Measurements from ENCODE around the gene DGCR8.

Gene DGCR8

GRCh38 chr22:20116951-20117632 lies 37.1 kb downstream of the DGCR8 start, which contains the start of gene TRMT2A:
Gene TRMT2A, minus strand, starts transcription at chr22:20117226. Its CDS starts 320 bp downstream, at chr22:20116906.
- Histone ChIP-seq H3K9ac (peak within 1 kb of the TSS; percentile 96), H3K27me3 (ENCODE audit: insufficient read depth, low read depth) (no peaks in the 10 kb centered on the region), H3K27ac (peak within 1 kb of the TSS; percentile 81), H4K20me1 (ENCODE audit: insufficient read depth) (peaks cover under 1% of the 10 kb centered on the region; the same call in 1 of the 2 replicates), H2AFZ (ENCODE audit: low read depth) (peak within 1 kb of the TSS; percentile 60; the same call in 1 of the 2 replicates), H3K79me2 (ENCODE audit: insufficient read depth, low read depth) (peaks cover 68% of the 10 kb centered on the region), H3K36me3 (ENCODE audit: insufficient read depth) (peaks cover 14% of the 10 kb centered on the region; the same call in 1 of the 2 replicates), H3K4me3 (IDR thresholded peaks at IDR 0.05; ENCODE audit: insufficient read depth, low read depth, low read length) (no peak within 1 kb of the TSS), H3K4me1 (ENCODE audit: low read depth, poor library complexity, severe bottlenecking) (peaks cover 34% of the 10 kb centered on the region), H3K4me2 (peak within 1 kb of the TSS; percentile 88)
- TF ChIP-seq CTCF (conservative IDR thresholded peaks at IDR 0.05; ENCODE audit: low read depth, low read length) = no peak

- H2AFZ ChIP-seq (ENCODE audit: low read depth) = no peak overlapping the region
- H3K4me2 ChIP-seq = peak overlapping the region; percentile 88
- peaks cover 34% of the 10 kb centered on the region for H3K4me1 ChIP-seq (ENCODE audit: low read depth, poor library complexity, severe bottlenecking)
- peaks cover 14% of the 10 kb centered on the region; the same call in 1 of the 2 replicates for H3K36me3 ChIP-seq (ENCODE audit: insufficient read depth)
- no peaks in the 10 kb centered on the region for H3K27me3 ChIP-seq (ENCODE audit: insufficient read depth, low read depth)
- peak overlapping the region; percentile 96 for H3K9ac ChIP-seq
- H3K79me2 ChIP-seq (ENCODE audit: insufficient read depth, low read depth) = peaks cover 72% of the 10 kb centered on the region
- TF ChIP-seq CTCF (conservative IDR thresholded peaks at IDR 0.05; ENCODE audit: low read depth, low read length) = no peak
- H3K4me3 ChIP-seq (IDR thresholded peaks at IDR 0.05; ENCODE audit: insufficient read depth, low read depth, low read length) = no peak overlapping the region
- H4K20me1 ChIP-seq (ENCODE audit: insufficient read depth) = peaks cover 4% of the 10 kb centered on the region; the same call in 1 of the 2 replicates
- H3K27ac ChIP-seq = peak overlapping the region; percentile 81
These were observed 37.7 kb downstream of the DGCR8 start for GRCh38 chr22:20117633-20118299.

GRCh38 chr22:20118300-20119020 lies 38.4 kb downstream of the DGCR8 start:
- peaks cover 72% of the 10 kb centered on the region for H3K79me2 ChIP-seq (ENCODE audit: insufficient read depth, low read depth)
- peaks cover 4% of the 10 kb centered on the region; the same call in 1 of the 2 replicates for H4K20me1 ChIP-seq (ENCODE audit: insufficient read depth)
- peak overlapping the region; percentile 88 for H3K4me2 ChIP-seq
- peak overlapping the region; percentile 96 for H3K9ac ChIP-seq
- H3K27me3 ChIP-seq (ENCODE audit: insufficient read depth, low read depth) = no peaks in the 10 kb centered on the region
- H3K27ac ChIP-seq = peak overlapping the region; percentile 81
- peaks cover 34% of the 10 kb centered on the region for H3K4me1 ChIP-seq (ENCODE audit: low read depth, poor library complexity, severe bottlenecking)
- no peak overlapping the region for H2AFZ ChIP-seq (ENCODE audit: low read depth)
- no peak overlapping the region for H3K4me3 ChIP-seq (IDR thresholded peaks at IDR 0.05; ENCODE audit: insufficient read depth, low read depth, low read length)
- no peak for TF ChIP-seq CTCF (conservative IDR thresholded peaks at IDR 0.05; ENCODE audit: low read depth, low read length)
- H3K36me3 ChIP-seq (ENCODE audit: insufficient read depth) = peaks cover 14% of the 10 kb centered on the region; the same call in 1 of the 2 replicates

- H3K79me2 ChIP-seq (ENCODE audit: insufficient read depth, low read depth) = peaks cover 50% of the 10 kb centered on the region
- H3K27me3 ChIP-seq (ENCODE audit: insufficient read depth, low read depth) = no peaks in the 10 kb centered on the region
- peaks cover 8% of the 10 kb centered on the region; the same call in 1 of the 2 replicates for H4K20me1 ChIP-seq (ENCODE audit: insufficient read depth)
- H3K27ac ChIP-seq = no peak overlapping the region
- no peak overlapping the region for H2AFZ ChIP-seq (ENCODE audit: low read depth)
- H3K4me3 ChIP-seq (IDR thresholded peaks at IDR 0.05; ENCODE audit: insufficient read depth, low read depth, low read length) = no peak overlapping the region
- no peak overlapping the region for H3K9ac ChIP-seq
- H3K36me3 ChIP-seq (ENCODE audit: insufficient read depth) = peaks cover 14% of the 10 kb centered on the region; the same call in 1 of the 2 replicates
- no peak for TF ChIP-seq CTCF (conservative IDR thresholded peaks at IDR 0.05; ENCODE audit: low read depth, low read length)
- peaks cover 26% of the 10 kb centered on the region for H3K4me1 ChIP-seq (ENCODE audit: low read depth, poor library complexity, severe bottlenecking)
- no peak overlapping the region for H3K4me2 ChIP-seq
These were observed 41.9 kb downstream of the DGCR8 start for GRCh38 chr22:20121856-20122415.

All from KMS-11 (cell line).